OCI-LY3 (cell line): ENCODE data around the gene GZMM.

ENCODE experiments used
- CTCF ChIP-seq: fragments of 200-600, 300-600 bp; sonication (generic); IDR thresholded peaks from 2 replicates; pipeline ENCODE4 v1.5.1; 2014; ENCODE audit warnings: antibody characterized with exemption, low read length, low read depth
- EZH2phosphoT487 ChIP-seq: fragments of 200-600 bp; shearing (Covaris generic); IDR thresholded peaks from 2 replicates; pipeline ENCODE4 v1.6.1; 2018; ENCODE audit warnings: antibody characterized with exemption, mixed run types, low read depth

- TF ChIP-seq CTCF (no peak), EZH2phosphoT487 (no peak)
Observed at GRCh38 chr19:533364-534058, 10.3 kb upstream of the GZMM start.
